Transverse colon (tissue), 4 donors: ENCODE results near the gene NUCB1. TPM values are rescaled to one million over a fixed set of nuclear protein-coding genes. Genes with fewer than 3 reads are reported as not detected.
"Not testable (repeated sequence)": the region's sequence is repeated elsewhere in the genome, so short reads cannot be mapped to it uniquely, and the experiment has no call there.

Experiments used
- DNase-seq: peaks from one replicate; pipeline ENCODE4 v3.0.0-alpha.2; 2019
- H3K27ac ChIP-seq, 4 donors: fragments of 200-600 bp; sonication (generic); 2 replicates each; pipeline ENCODE4 v1.5.1; 2016 to 2018; ENCODE audit warnings: inconsistent platforms in 4 of 4
- H3K27me3 ChIP-seq: fragments of 200-600 bp; sonication (generic); 2 replicates; pipeline ENCODE4 v1.5.1; 2017; ENCODE audit warnings: inconsistent platforms
- H3K36me3 ChIP-seq, 4 donors: fragments of 200-600 bp; sonication (generic); 2 replicates each; pipeline ENCODE4 v1.5.1; 2017 to 2019; ENCODE audit warnings: inconsistent platforms in 4 of 4
- H3K4me1 ChIP-seq, 4 donors: fragments of 200-600 bp; sonication (generic); 2 replicates each; pipeline ENCODE4 v1.5.1; 2017 to 2020; ENCODE audit warnings: inconsistent platforms in 4 of 4
- H3K4me3 ChIP-seq, 4 donors: fragments of 200-600 bp; sonication (generic); 1 replicate in 1 of 4; 2 replicates in 3 of 4; pipeline versions ENCODE4 v1.5.1 to v1.6.1; 2017 to 2019; ENCODE audit warnings: inconsistent platforms in 4 of 4
- H3K9me3 ChIP-seq, 2 donors: fragments of 200-600 bp; sonication (generic); 2 replicates each; pipeline ENCODE4 v1.5.1; 2017 to 2019; ENCODE audit warnings: inconsistent platforms in 2 of 2
- CTCF ChIP-seq, 5 experiments: fragments of 200-600 bp in 3 of 5; fragments of 450-650 bp in 2 of 5; sonication (generic) in 3 of 5; IDR thresholded peaks; 1 replicate in 2 of 5; 2 replicates in 3 of 5; pipeline ENCODE4 v1.5.1; 2016 to 2017; ENCODE audit warnings: antibody characterized with exemption in 5 of 5, inconsistent platforms in 3 of 5, mild to moderate bottlenecking in 2 of 5, moderate library complexity in 1 of 5
- EP300 ChIP-seq: sonication (generic); formaldehyde crosslinking; IDR thresholded peaks from one replicate; pipeline ENCODE4 v1.6.1; 2017; ENCODE audit warnings: antibody characterized with exemption, low read depth
- POLR2A ChIP-seq: fragments of 450-650 bp; IDR thresholded peaks from one replicate; pipeline ENCODE4 v1.6.1; 2016; ENCODE audit warnings: antibody characterized with exemption, mild to moderate bottlenecking, moderate library complexity
- POLR2AphosphoS5 ChIP-seq, 3 donors: sonication (generic); formaldehyde crosslinking; IDR thresholded peaks; one replicate each; pipeline ENCODE4 v1.6.1; 2016; ENCODE audit warnings: antibody characterized with exemption in 3 of 3
- WGBS, 2 donors: methylation state at CpG; one replicate each; pipeline ENCODE4 v1.1.5; 2018; ENCODE audit warnings: low coverage in 1 of 2; 5-methylcytosine and 5-hydroxymethylcytosine counted together
- in situ Hi-C, 4 donors: fragments of 200-750 bp; cut with MboI; loops; one replicate each; pipeline versions ENCODE4 v1.15.0 to v1.15.1; 2017; ENCODE audit warnings: low sequenced_read_pairs in 3 of 4, low pct_ligation_motif_present in 1 of 4, low pct_unique_long_range_greater_than_20kb in 1 of 4
- intact Hi-C: fragments of 100-400 bp; cut with DNase I; formaldehyde crosslinking; loops from one replicate; pipeline ENCODE4 v1.15.1; 2023; ENCODE audit warnings: low total_unique reads
- total RNA-seq, 4 donors: library from RNA; depleted of rRNA; stranded (reverse); fragments of >200 nt; gene quantifications; one replicate each; pipeline ENCODE4 v1.1.0, GENCODE V29; 2016

Gene NUCB1
- total RNA-seq, 4 donors from 2014 or later, result 135 to 196 (median 174) TPM

- in situ Hi-C loops (no loop called here), intact Hi-C loops (no loop called here)
- peaks cover 6 to 19% (median 12%) of the 10 kb centered on the region in 4 donors for H3K4me1 ChIP-seq
- TF ChIP-seq POLR2A (no peak), CTCF (IDR thresholded peaks at IDR 0.05) (no peak), POLR2AphosphoS5 (IDR thresholded peaks at IDR 0.05) (no peak), EP300 (no peak)
- H3K9me3 ChIP-seq, result no peaks in the 10 kb centered on the region
- H3K36me3 ChIP-seq, result no peaks in the 10 kb centered on the region
- H3K27me3 ChIP-seq, result no peaks in the 10 kb centered on the region
- 60 to 80% methylated on average over 1 to 21 of the region's 21 CpGs for WGBS, 2 donors
- H3K4me3 ChIP-seq, result peak overlapping the region in 1 of 4 donors; percentile 46
- no peak overlapping the region for H3K27ac ChIP-seq
- DNase-seq, result no peak
These were observed 4.9 kb upstream of the NUCB1 start for GRCh38 chr19:48895226-48895625.

- Histone ChIP-seq H3K36me3 (no peaks in the 10 kb centered on the region), H3K4me3 (peak overlapping the region; percentile 25 to 46 (median 28)), H3K9me3 (no peaks in the 10 kb centered on the region), H3K27ac (peak overlapping the region; percentile 56 to 83 (median 69)), H3K27me3 (no peaks in the 10 kb centered on the region), H3K4me1 (peaks cover 9 to 27% (median 20%) of the 10 kb centered on the region in 4 donors)
- DNase-seq, result peak; percentile 43
- in situ Hi-C loops (no loop called here), intact Hi-C loops (no loop called here)
- WGBS, 2 donors, result 33 to 55% methylated on average over 2 to 25 of the region's 25 CpGs
- no peak for TF ChIP-seq EP300
- TF ChIP-seq POLR2AphosphoS5 (IDR thresholded peaks at IDR 0.05), result no peak
- TF ChIP-seq POLR2A, result no peak
- TF ChIP-seq CTCF (IDR thresholded peaks at IDR 0.05), result no peak
These were observed 3.9 kb upstream of the NUCB1 start for GRCh38 chr19:48896191-48896720.

GRCh38 chr19:48897181-48897580 lies 2.9 kb upstream of the NUCB1 start:
- DNase-seq, result no peak
- no peak overlapping the region for H3K4me3 ChIP-seq
- in situ Hi-C loops, result no loop called here
- no peaks in the 10 kb centered on the region for H3K36me3 ChIP-seq
- peak overlapping the region in 3 of 4 donors; percentile 68 to 83 (median 70) for H3K27ac ChIP-seq
- H3K4me1 ChIP-seq, result peaks cover 18 to 31% (median 20%) of the 10 kb centered on the region in 4 donors
- intact Hi-C loops, result no loop called here
- no peaks in the 10 kb centered on the region for H3K9me3 ChIP-seq
- no peaks in the 10 kb centered on the region for H3K27me3 ChIP-seq
- WGBS, 2 donors, result 72 to 78% methylated on average over 2 to 5 of the region's 5 CpGs
- no peak for TF ChIP-seq EP300
- TF ChIP-seq POLR2A, result no peak
- no peak for TF ChIP-seq POLR2AphosphoS5 (IDR thresholded peaks at IDR 0.05)
- TF ChIP-seq CTCF (IDR thresholded peaks at IDR 0.05), result no peak

- H3K4me3 ChIP-seq, result peak overlapping the region in 3 of 4 donors; percentile 64 to 99 (median 97)
- H3K4me1 ChIP-seq, result peaks cover 18 to 39% (median 22%) of the 10 kb centered on the region in 4 donors
- H3K36me3 ChIP-seq, DNase-seq, in situ Hi-C loops, intact Hi-C loops, H3K27me3 ChIP-seq, H3K9me3 ChIP-seq: not testable (repeated sequence)
- peak overlapping the region; percentile 87 to 98 (median 93) for H3K27ac ChIP-seq
- 79 to 83% methylated on average over 9 to 11 of the region's 11 CpGs for WGBS, 2 donors
These were observed 744 bp upstream of the NUCB1 start for GRCh38 chr19:48899386-48899749.
